Measurements from ENCODE around the gene APBB1IP.
"Not testable (repeated sequence)": the region's sequence is repeated elsewhere in the genome, so short reads cannot be mapped to it uniquely, and the experiment has no call there.

The APBB1IP gene

GRCh38 chr10:26567351-26567721, 129.2 kb downstream of the APBB1IP start:
- no peak for DNase-seq

- DNase-seq, result peak; percentile 97
These were observed 133.5 kb downstream of the APBB1IP start for GRCh38 chr10:26571655-26572054.

GRCh38 chr10:26573674-26574073, 135.5 kb downstream of the APBB1IP start:
- peak; percentile 73 for DNase-seq

- DNase-seq, result peak; percentile 94
These were observed 136.6 kb downstream of the APBB1IP start for GRCh38 chr10:26574783-26575182.

- not testable (repeated sequence) for DNase-seq
These were observed 140.2 kb downstream of the APBB1IP start for GRCh38 chr10:26578371-26578770.

GRCh38 chr10:26579256-26580063, 141.3 kb downstream of the APBB1IP start:
- no peak for DNase-seq

- DNase-seq, result no peak
These were observed 148.1 kb downstream of the APBB1IP start for GRCh38 chr10:26586211-26586610.

- no peak for DNase-seq
These were observed 150.5 kb downstream of the APBB1IP start for GRCh38 chr10:26588611-26589010.

GRCh38 chr10:26589813-26590212, 151.7 kb downstream of the APBB1IP start:
- DNase-seq, result not testable (repeated sequence)

GRCh38 chr10:26593896-26594295, 155.8 kb downstream of the APBB1IP start:
- DNase-seq, result peak; percentile 8

GRCh38 chr10:26603283-26603682, 165.1 kb downstream of the APBB1IP start:
- DNase-seq, result not testable (repeated sequence)

- DNase-seq, result not testable (repeated sequence)
These were observed 166.4 kb downstream of the APBB1IP start for GRCh38 chr10:26604320-26605093.

- peak; percentile 30 for DNase-seq
These were observed 168.3 kb downstream of the APBB1IP start for GRCh38 chr10:26606389-26606877.

- DNase-seq, result no peak
These were observed 174.2 kb downstream of the APBB1IP start for GRCh38 chr10:26612151-26612915.

Measured in MV-4-11 (cell line).